Loucy (cell line): Measurements from ENCODE around the gene TARBP2.

Source experiments
- H2AFZ ChIP-seq: fragments of 200-600 bp; sonication (generic); 2 replicates; pipeline ENCODE4 v1.6.0; 2016; ENCODE audit warnings: antibody characterized with exemption, mild to moderate bottlenecking, low read length, moderate library complexity
- H3F3A ChIP-seq: fragments of 200-600 bp; 2 replicates; pipeline ENCODE4 v1.6.0; 2016; ENCODE audit warnings: antibody characterized with exemption, low read depth, mild to moderate bottlenecking
- H3K27me3 ChIP-seq: fragments of 200-600 bp; sonication (generic); 2 replicates; pipeline ENCODE4 v1.6.1; 2014; ENCODE audit warnings: low read length, mild to moderate bottlenecking; ENCODE audit not compliant: insufficient read depth, poor library complexity, severe bottlenecking
- H3K36me3 ChIP-seq: fragments of 200-600 bp; sonication (generic); 2 replicates; pipeline ENCODE4 v1.6.1; 2016; ENCODE audit warnings: low read length; ENCODE audit not compliant: insufficient read depth
- H3K4me1 ChIP-seq: fragments of 200-600 bp; sonication (generic); 2 replicates; pipeline ENCODE4 v1.5.1; 2014; ENCODE audit warnings: low read length, mild to moderate bottlenecking; ENCODE audit not compliant: insufficient read depth, poor library complexity, severe bottlenecking
- H3K4me2 ChIP-seq: fragments of 200-600 bp; sonication (generic); 2 replicates; pipeline ENCODE4 v1.6.0; 2014; ENCODE audit warnings: antibody characterized with exemption, low read length, low read depth, mild to moderate bottlenecking; ENCODE audit not compliant: poor library complexity, severe bottlenecking
- H3K4me3 ChIP-seq: fragments of 200-600 bp; sonication (generic); 2 replicates; pipeline ENCODE4 v1.5.1; 2014; ENCODE audit warnings: low read length, mild to moderate bottlenecking, mixed read lengths; ENCODE audit not compliant: poor library complexity, severe bottlenecking
- H3K79me2 ChIP-seq: fragments of 200-600 bp; sonication (generic); 2 replicates; pipeline ENCODE4 v1.6.1; 2014; ENCODE audit warnings: low read length; ENCODE audit not compliant: insufficient read depth
- H3K9ac ChIP-seq: fragments of 200-600 bp; sonication (generic); 2 replicates; pipeline ENCODE4 v1.6.0; 2014; ENCODE audit warnings: mild to moderate bottlenecking, low read depth, low read length, moderate library complexity; ENCODE audit not compliant: poor library complexity, severe bottlenecking
- H3K9me2 ChIP-seq: fragments of 200-600 bp; sonication (generic); replicated peaks from 2 replicates; pipeline ENCODE4 v1.6.1; 2016; ENCODE audit warnings: low read depth, low read length, mixed read lengths
- H3K9me3 ChIP-seq: fragments of 200-600 bp; sonication (generic); 2 replicates; pipeline ENCODE4 v1.6.1; 2014; ENCODE audit warnings: mild to moderate bottlenecking, antibody characterized with exemption, low read length, low read depth; ENCODE audit not compliant: insufficient read depth
- H4K20me1 ChIP-seq: fragments of 200-600 bp; sonication (generic); 2 replicates; pipeline ENCODE4 v1.6.0; 2014; ENCODE audit warnings: antibody characterized with exemption, low read length, mild to moderate bottlenecking; ENCODE audit not compliant: insufficient read depth, poor library complexity, severe bottlenecking
- EZH2phosphoT487 ChIP-seq: fragments of 200-600 bp; IDR thresholded peaks from 2 replicates; pipeline ENCODE4 v1.6.1; 2018; ENCODE audit warnings: antibody characterized with exemption, mild to moderate bottlenecking, moderate library complexity, borderline replicate concordance
- TF ChIP-seq, protein P1 (sequence below): fragments of 200-600 bp; sonication (generic); conservative IDR thresholded peaks from 2 replicates; pipeline ENCODE4 v1.5.1; 2014; ENCODE audit warnings: mild to moderate bottlenecking, antibody characterized with exemption, low read length

The TARBP2 gene

DNA sequence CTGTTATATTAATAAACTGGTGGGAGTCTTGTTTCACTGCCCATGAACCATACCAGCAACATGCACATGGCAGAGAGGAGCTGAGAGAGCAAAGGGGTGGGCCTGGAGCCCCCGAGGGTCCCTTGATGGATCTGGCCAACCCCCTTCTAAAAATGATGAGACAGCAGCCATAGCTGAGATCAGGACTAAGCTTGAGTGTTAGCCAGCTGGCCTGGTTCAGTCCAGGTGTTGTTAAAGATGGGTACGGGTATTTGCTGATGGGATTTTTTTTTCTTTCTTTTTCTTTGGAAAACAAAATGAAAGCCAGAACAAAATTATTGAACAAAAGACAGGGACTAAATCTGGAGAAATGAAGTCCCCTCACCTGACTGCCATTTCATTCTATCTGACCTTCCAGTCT, 33.2 kb upstream of the TARBP2 start:
- Histone ChIP-seq H3F3A (peaks cover 3% of the 10 kb centered on the region), H3K4me1 (peaks cover 11% of the 10 kb centered on the region), H3K27me3 (no peaks in the 10 kb centered on the region), H4K20me1 (peaks cover 86% of the 10 kb centered on the region), H3K9me3 (no peaks in the 10 kb centered on the region), H3K4me2 (no peak overlapping the region), H3K9me2 (no peaks in the 10 kb centered on the region), H3K36me3 (peaks cover 99% of the 10 kb centered on the region), H3K4me3 (no peak overlapping the region), H3K79me2 (peaks cover 84% of the 10 kb centered on the region), H2AFZ (no peak overlapping the region), H3K9ac (no peak overlapping the region)
- no peak for TF ChIP-seq EZH2phosphoT487
- TF ChIP-seq, protein P1, sequence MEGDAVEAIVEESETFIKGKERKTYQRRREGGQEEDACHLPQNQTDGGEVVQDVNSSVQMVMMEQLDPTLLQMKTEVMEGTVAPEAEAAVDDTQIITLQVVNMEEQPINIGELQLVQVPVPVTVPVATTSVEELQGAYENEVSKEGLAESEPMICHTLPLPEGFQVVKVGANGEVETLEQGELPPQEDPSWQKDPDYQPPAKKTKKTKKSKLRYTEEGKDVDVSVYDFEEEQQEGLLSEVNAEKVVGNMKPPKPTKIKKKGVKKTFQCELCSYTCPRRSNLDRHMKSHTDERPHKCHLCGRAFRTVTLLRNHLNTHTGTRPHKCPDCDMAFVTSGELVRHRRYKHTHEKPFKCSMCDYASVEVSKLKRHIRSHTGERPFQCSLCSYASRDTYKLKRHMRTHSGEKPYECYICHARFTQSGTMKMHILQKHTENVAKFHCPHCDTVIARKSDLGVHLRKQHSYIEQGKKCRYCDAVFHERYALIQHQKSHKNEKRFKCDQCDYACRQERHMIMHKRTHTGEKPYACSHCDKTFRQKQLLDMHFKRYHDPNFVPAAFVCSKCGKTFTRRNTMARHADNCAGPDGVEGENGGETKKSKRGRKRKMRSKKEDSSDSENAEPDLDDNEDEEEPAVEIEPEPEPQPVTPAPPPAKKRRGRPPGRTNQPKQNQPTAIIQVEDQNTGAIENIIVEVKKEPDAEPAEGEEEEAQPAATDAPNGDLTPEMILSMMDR = no peak

DNA sequence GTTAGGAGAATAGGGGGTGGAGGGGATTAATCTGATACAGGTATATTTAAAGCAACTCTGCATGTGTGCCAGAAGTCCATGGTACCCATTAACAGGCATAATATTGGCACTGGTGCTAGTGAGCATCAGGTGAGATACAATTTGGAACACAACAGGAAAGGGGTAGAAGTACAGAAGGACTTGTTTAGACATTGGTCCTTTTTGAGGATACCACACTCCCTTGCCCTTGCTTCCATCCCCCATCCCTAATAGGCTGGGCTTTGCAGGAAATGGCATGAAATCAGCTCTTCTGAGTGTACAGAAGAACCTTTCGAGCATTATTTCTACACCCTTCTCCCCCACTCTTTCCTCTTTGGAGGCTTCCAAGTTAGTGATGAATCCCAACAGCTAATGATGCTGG, 32.8 kb upstream of the TARBP2 start:
- H4K20me1 ChIP-seq = peaks cover 86% of the 10 kb centered on the region
- H3K4me2 ChIP-seq = no peak overlapping the region
- TF ChIP-seq EZH2phosphoT487 = no peak
- TF ChIP-seq, protein P1 = no peak
- H3K4me1 ChIP-seq = peaks cover 9% of the 10 kb centered on the region
- peaks cover 84% of the 10 kb centered on the region for H3K79me2 ChIP-seq
- H3F3A ChIP-seq = peaks cover 3% of the 10 kb centered on the region
- H3K27me3 ChIP-seq = no peaks in the 10 kb centered on the region
- H3K4me3 ChIP-seq = no peak overlapping the region
- no peaks in the 10 kb centered on the region for H3K9me2 ChIP-seq
- H3K9ac ChIP-seq = no peak overlapping the region
- no peak overlapping the region for H2AFZ ChIP-seq
- no peaks in the 10 kb centered on the region for H3K9me3 ChIP-seq
- peaks cover 99% of the 10 kb centered on the region for H3K36me3 ChIP-seq

DNA sequence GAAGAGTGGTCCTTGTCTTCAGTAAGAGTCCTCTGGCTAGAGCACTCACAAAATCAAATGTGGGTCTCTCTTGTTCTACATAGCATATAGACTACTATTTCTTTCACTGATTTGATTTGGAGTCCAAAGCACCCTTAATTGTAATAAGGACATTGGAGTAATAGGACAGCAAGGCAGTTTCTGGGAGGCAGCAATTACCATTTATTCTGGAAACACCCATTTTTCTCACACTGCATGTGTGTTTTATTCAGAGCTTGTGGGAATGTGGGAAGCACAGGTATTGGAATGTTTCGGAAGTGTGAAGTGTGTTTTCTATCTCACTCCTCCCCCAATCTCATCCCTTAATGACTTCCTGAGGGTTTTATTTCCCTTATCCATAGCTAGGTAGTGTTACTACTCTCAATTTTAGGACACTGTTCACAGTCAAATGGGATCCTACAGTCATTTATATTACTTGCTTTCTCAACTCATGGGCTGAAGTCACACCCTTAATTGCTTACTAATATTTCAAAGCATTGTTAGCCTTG, 29.0 kb upstream of the TARBP2 start:
- Histone ChIP-seq H3K9me2 (no peaks in the 10 kb centered on the region), H3K4me2 (no peak overlapping the region), H3F3A (no peaks in the 10 kb centered on the region; the same call in 1 of the 2 replicates), H2AFZ (no peak overlapping the region), H3K9ac (no peak overlapping the region), H3K4me3 (no peak overlapping the region), H3K4me1 (no peaks in the 10 kb centered on the region), H3K9me3 (no peaks in the 10 kb centered on the region), H3K27me3 (no peaks in the 10 kb centered on the region), H3K36me3 (peaks cover 99% of the 10 kb centered on the region), H3K79me2 (peaks cover 83% of the 10 kb centered on the region), H4K20me1 (peaks cover 86% of the 10 kb centered on the region)
- TF ChIP-seq, protein P1 = no peak
- no peak for TF ChIP-seq EZH2phosphoT487
